ENCODE measurements around the gene OGFRL1.
A peak's percentile ranks its signal among the peaks of the same experiment; 100 is the strongest.
"Not testable (repeated sequence)": the region's sequence is repeated elsewhere in the genome, so short reads cannot be mapped to it uniquely, and the experiment has no call there.

Gene OGFRL1
- 20.9 to 37.4 (median 30.2) reads per million in 4 donors for total RNA-seq

DNA sequence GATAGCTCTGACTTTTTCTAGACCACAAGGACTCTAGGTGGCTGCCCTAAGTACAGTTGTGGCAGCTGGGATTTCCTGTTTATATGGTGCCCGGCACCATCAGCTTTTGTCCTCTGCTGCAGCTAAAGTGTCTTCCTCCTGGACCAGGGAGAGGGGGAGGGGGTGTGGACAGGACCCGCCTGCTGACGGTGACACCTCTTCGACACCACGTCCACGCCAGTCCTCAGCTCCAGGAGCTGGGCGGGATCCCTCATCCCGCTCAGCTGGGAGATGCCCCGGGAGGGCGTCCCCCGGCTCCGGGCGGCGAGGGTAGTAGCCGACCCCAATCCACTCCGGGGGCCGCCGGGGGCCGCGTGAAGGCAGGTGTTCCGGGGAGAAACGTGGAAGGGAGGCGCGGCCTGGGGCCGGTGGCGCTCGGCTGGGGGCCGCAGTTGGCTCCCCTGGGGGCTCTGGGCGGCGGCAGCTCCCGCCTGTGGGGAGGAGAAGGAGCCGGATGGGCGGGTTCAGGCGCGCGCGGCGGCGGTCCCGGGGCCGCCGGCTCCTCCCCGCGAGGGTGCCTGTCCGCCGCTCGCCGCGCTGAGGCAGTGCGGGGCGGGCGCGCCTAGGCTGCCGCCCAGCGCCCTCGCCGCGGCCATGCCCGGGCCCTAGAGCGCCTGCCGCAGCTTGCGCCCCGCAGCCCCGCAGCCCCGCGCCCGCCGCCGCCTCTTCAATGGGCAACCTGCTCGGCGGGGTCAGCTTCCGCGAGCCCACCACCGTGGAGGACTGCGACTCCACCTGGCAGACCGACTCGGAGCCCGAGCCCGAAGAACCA is at the start of gene OGFRL1:
OGFRL1 (plus strand) TSS at position 584 of the 811 bp plus-strand sequence; CDS start at position 710, 126 bp downstream.
- DNase-seq: peak; percentile 37 to 76 (median 55)

DNA sequence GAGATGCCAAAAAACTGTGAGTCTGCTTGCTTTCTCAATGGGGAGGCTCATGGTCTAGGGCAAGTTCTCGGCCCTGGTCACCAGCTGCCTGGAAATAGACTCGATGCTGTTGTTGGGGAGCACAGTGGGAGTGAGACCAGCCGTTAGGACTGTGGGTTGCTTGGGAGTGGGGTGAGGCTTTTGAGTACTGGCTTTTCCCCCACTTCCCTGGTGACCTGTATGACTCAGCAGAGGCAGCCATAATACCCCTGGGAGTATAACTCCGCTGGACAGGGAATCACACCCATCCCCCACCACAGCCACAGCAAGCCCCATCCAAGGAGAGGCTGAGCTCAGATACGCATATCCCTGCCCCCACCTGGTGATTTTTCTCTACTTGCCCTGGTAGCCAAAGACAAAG is 48.9 kb upstream of the OGFRL1 start:
- DNase-seq: no peak

DNA sequence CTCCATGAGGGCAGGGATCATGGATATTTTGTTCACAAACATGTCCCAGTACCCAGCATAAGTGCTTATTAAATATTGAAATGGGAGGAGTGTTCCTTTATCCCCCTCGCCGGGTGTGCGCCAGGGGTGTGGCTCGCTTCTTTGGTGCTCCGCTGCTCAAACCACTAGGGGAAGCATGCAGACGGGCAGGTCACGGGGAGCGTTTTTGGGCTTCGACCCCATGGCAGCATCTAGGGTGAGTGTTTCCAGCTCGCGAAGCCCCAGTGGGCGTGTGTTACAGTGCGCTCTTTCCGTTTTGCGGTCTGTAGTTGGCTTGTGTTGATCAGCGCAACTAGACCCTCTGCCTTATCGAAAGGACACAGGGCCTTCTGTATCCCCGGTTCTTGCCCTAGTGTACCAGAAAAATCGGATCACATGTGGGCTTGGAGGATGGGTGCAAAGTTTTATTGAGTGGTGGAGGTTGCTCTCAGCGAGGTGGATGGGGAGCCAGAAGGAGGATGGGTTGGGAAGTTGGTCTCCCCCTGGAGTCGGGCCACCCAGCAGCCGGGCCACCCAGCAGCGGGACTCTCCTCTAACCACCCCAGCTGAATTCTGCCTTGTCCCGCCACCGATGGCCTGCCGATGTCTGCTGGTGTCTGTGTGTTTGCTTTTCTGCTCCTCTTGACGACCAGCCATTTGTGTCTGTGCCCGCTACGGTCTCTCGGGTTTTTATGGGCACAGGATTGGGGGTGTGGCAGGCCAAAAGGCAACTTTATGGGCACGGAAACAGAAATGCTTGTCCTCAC is 43.2 kb upstream of the OGFRL1 start:
- DNase-seq: no peak

DNA sequence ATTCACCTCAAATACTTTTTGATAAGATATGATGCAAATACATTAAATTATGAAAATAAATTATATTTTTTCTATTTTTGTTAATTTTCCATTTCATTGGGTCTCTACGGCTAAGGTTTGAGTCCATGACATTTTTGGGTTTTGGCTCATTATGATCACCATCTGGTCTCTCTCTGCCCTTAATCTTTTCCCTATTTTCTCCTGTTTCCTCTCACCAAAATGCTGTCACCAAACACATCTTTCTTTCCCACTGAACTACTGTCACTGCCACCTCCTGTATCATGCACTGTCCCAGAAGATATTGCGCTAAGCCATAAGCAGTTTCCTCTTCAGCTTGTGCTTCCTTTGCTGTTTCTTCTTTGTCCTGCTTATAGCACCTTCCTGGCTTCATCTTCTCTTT is 42.0 kb upstream of the OGFRL1 start:
- no peak for DNase-seq

DNA sequence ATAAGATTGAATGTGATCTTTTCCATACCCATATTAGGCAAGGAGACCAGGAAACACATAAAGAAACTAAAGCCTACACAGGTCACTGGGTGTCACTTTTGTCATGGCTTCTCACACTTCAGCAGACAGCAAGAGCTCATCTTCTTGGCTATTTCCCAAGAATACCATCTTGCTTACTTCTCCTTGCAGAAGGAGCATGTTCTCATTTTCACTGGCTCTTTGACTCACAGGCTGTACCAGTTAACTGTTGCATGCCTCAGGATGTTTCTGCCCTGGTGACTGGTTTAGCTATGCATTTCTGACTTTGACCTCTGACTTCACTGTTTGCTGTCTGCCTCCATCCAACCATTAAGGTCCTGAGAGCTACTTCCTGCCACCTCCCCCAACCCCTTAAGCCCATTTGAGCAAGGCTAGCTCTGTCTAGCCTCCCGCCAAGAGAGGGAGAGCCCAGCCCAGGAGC is 40.3 kb upstream of the OGFRL1 start:
- no peak for DNase-seq

DNA sequence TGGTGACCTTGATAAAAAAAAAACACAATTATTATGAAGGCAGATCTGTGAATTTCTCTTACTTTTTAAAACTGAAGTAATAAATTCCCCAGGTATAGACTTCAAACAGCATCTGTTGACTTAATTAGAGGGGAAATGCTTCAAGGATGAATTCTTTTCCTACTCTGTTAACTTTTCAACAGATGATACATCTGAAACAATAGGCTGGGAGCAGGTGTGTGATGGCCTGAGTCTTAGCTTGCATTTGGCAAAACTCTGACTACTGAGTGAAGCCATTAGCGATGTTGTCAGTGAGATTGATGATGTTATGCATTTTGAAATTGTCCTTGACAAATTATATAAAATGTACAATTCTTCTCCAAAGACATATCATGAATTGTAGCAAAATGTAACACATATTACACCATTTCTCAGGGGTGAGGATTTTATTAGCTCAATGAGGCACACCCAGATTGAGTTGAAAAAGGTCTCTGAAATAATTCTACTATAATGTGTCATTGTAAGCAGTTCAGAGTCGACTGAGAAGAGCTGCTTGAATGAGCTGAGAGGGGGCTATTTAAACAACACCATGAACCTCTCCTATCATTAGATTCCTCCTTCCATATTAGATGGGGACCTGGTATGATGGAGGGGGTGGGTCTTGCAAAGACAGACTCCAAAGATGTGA is 39.6 kb upstream of the OGFRL1 start:
- DNase-seq: no peak

DNA sequence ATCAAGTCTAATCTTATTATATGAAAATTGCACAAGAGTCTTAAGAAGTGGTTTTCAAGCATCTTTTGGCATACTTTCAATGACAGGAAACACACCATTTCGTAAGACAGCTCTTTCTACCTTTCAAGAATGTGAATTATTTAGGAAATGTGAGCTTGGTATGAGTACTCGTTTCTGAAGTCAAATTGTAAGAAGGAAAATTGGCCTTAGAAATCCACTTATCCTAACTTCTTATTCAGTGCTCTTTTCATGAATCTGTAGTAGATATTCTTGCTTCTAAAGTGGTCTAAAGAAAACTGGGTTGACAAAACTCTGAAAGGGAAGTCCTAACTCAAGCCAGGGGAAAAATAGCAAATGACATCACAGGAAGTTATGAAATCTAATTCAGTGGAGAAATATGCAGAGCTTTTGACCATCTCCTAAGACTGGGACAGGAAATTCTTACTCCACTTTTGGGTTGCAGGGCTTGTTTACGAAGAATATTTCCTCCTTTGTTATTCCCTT is 38.5 kb upstream of the OGFRL1 start:
- no peak for DNase-seq

DNA sequence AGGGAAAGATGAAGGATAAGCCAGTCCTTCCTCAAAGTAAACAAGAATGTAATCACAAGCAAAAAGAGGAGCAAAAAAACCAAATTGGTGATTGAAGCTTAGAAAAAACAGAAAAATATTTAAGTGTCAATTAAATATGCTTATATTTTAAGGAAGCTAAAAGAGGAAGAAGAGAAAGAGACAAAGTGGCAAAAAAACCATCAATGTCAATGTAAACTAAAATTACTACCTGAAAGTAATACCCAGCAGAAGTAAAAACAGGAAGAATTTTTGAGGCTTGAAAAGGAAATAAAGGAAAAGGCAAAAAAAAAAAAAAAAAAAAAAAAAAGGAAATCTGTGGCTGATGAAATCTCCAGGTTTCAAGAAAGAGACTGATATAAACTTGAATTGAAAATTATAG is 36.2 kb upstream of the OGFRL1 start:
- no peak for DNase-seq

DNA sequence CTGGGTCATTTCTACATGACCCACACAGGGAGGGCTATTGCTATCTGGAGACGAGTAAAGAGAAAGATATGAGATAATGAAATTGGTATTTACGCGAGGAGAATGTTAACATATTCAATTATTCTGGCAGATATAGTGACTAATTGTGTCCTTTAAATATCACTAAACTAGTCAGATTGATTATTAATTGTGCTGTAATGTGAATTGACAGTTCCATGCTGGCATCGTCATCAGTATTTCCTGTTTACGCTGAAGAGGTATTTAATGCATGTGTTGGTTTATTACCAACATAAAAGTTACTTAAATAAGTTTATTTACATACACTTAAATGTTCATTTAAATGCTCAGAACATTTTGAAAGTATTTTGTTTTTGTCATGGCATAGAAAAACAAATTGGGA is 35.7 kb upstream of the OGFRL1 start:
- no peak for DNase-seq

DNA sequence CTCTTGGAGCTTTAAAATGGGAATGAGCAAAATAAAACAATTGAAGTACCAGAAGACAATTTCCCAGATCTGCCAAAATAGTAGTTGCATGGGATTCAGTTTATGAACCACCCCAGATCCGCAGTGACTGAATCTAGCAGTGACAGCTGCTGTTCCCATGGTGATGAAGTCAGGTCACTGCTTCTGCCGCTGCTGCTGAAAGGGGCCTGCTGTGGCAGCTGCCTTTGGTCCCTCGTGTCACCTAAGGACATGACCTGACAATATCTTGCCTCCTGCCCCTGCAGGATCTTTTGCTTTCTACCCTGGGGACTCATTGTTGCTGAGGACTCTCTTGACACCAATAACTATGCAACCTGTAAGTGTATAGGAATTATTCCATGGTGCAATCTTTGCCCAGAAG is 34.3 kb upstream of the OGFRL1 start:
- no peak for DNase-seq

DNA sequence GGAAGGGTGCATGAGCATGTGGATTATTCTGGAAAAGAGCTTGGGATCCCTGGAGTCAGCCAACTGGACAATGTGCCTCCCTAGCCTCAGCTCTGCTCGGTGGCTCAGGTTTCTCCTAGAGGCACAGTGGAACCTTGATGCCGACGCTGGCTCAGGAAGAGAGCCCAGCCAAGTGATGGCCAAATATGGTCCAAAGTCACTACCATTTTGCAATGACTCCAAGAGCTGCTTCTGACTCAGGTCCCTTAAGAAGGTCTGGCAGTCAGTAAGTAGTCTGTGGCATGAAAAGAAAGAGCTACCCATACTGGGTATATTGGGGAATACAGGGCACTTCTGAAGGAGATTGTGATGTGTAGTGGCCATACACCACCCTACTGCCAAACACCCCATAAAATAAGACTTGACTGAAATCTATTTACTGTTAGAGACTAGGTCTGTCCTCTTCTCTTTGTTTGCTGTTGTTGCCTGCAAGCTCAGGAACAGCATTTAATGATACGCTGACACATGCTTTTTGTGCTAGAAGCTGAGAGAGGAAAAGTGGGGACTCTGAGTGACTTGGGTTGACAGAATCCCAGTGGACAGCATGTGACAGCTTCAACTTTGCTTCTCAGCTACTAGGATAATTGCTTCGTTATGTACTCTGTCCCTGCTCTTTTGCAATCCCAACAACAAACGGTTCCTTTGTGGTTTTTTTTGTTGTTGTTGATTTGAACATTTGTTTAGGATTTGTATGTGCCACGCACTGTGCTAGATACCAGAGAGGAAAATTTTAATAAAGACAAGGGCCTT is 30.3 kb upstream of the OGFRL1 start:
- no peak for DNase-seq

DNA sequence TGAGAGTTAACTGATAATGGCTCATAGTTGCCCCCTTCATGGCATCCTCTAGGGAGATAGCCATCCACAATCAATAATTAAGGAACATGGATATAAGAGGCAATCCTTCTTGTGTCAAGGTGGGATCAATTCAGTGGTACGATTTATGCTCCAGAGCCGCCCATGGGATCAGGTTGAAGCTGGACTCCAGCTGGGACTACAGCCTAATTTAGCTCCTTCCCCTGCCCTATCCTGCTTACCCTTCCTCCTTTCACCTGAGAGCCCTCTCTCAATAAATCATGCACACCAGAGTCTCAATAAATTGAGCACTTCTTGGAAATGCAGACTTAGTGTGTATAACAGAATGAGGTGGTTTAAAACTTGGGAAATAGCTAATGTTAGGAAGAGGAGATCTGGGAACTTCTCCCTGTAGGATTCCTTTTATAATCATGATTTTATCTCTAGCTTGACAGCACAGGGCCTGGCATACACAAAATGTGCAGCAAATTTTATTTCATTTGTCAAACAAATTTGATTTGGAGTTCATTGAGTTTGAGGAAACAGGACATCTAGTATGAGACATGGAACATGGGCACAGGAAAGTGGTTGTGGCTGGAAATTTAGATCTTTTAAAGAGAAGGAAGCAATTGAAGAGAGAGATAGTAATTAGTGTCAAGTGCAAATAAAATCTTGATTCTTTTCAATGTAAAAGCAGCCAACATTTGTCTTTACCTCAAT is 28.6 kb upstream of the OGFRL1 start:
- no peak for DNase-seq

DNA sequence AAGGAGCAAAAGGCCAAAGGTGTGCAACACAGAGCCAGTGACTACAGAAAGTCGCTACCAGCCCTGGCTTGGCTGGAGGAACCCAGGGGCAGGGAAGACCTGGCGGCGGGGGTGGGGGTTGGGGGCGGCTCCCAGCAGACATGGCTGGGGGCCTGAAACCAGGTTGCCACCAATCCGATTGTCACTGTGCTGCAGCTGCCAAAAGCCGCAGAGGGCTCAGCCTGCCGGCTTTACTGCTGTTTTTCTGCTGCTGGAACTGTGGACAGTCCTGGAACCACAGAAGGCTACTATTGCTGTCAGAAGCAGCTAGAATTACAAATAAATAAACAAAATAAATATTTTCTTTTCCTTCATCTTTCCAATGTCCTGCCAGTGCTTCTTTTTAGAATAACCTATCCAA is 25.7 kb upstream of the OGFRL1 start:
- DNase-seq: no peak

DNA sequence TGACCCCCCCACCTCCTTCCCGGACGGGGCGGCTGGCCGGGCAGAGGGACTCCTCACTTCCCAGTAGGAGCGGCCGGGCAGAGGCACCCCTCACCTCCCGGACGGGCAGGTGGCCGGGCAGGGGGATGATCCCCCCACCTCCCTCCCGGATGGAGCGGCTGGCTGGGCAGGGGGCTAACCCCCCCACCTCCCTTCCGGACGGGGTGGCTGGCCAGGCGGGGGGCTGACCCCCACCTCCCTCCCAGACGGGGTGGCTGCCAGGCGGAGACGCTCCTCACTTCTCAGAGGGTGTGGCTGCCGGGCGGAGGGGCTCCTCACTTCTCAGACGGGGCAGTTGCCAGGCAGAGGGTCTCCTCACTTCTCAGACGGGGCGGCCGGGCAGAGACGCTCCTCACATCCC is 22.2 kb upstream of the OGFRL1 start:
- not testable (repeated sequence) for DNase-seq

DNA sequence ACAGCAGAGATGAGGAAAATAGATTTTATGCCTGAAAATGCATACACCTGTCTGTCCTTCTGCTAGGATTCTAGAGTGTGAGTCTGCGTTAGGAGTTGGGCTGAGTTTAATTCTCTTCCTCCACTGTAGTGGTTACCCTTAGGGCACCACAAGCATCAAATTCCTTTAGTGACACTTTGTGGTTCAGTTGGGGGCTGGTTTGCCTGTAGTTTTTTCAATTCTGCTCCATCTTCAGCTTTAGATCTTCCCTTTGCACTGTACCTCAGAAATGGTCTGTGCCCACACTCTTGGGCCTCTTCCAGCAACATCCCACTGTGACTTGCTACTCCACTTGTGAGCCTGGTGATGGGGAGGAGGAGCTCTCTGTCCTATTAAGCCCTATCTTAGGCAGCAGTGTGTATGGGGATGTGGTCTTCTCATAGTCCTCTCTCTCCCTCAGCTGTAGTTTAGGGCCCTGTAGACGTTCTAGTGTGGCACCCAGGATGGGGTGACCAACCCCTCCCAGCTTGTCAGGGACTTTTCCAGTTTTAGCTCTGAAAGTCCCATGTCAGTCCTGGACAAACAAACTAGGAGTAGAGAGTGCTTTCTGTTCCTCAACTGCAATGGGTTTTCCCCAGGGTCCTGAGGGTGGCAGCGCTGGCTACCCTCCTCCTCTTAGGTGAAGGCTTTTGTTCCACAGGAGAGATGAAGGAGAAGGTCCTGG is 19.7 kb upstream of the OGFRL1 start:
- no peak for DNase-seq

DNA sequence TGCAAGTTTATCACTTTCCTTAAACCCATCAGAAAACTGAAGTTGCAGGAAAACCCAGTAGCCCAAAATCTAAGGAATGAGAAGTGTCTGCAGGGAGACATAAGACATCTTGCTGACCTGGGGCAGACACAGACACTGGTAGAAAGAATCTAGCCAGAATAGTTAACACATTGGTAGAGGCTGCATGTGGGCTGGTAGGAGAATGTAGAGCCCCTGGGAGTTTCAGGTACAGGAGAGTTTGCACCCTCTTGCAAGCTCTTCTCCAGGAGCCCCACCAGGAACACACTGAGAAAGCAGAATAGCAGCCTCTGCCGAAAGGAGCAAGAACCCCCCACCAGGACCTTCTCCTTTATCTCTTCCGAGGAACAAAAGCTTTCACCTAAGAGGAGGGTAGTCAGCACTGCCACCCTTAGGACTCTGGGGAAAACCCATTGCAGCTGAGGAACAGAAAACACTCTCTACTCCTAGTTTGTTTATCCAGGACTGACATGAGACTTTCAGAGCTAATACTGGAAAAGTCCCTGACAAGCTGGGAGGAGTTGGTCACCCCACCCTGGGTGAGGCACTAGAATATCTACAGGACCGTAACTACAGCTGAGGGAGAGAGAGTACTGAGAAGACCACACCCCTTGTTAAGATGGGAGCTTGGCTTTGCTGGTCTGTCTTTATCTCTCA is 10.5 kb upstream of the OGFRL1 start:
- no peak for DNase-seq

DNA sequence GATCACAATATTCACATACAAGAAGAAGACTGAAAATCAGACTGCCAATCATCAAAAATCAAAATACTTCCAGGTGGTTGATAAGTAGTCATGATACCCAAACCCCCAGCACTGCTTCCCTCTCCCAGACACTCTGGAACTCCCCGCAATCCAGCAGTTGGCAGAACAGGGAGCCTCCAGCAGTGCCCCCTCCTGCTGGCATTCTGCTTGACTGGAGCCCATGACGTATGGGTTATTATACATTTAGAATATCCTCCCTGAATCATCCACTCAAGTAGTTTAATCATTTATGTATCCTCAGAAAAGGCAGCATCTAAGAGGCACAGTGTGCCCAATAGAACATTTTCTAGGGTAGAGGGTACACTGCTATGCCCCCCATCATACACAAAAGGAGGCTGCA is 9.3 kb upstream of the OGFRL1 start:
- no peak for DNase-seq

DNA sequence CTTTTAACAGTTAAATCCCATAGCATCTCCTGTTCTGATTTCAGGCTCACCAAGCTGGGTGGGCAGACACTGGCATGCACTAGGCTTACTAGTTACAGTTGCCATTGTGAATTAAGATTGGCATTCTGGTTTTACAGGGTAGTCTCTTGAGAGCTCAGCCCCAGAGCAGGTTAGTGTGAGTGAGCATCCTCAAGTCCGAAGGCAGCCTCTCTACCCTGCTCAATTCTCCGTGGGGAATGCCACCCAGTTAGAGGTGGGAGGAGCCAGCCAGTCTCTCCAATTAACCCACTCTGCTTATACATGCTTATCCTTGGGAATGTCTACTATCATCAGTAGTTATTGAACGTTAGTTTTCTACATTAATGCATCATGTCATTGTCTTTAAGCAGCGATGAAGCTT is 8.9 kb upstream of the OGFRL1 start:
- DNase-seq: no peak

DNA sequence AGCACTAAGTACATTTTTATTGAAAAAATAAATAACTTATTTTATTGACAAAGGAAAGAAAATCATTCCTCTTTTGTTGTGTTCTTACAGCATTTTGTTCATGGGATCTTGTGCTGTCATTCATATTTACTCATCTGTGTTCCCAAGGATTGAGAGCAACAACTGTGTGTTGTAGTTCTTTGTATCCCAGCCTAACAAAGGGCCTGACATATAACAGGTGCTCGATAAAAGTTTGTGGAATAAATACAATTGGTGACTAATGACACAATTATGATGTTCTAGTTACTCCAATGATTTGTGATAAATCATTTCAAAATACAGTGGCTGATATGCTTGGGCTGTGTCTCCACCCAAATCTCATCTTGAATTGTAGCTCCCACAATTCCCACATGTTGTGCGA is 7.9 kb upstream of the OGFRL1 start:
- no peak for DNase-seq

DNA sequence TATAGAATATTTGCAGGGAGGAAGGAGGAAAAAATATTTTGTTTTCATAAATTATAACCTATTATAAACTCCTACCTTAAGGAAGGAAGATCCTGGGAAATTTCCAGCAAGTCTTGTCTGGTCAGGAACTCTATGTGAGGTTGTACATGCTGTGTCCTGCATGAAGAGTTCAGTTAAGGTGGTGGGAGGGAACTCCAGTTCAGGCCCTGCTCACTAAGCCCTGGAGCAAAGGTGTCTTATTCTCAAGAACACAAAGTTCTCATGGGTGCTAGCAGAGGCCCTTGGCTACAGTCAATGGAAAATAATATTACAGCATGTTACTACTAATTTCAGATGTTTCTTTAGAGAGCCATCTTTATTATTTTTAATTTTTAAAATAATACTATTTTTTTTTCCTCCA is 3.8 kb upstream of the OGFRL1 start:
- DNase-seq: no peak

DNA sequence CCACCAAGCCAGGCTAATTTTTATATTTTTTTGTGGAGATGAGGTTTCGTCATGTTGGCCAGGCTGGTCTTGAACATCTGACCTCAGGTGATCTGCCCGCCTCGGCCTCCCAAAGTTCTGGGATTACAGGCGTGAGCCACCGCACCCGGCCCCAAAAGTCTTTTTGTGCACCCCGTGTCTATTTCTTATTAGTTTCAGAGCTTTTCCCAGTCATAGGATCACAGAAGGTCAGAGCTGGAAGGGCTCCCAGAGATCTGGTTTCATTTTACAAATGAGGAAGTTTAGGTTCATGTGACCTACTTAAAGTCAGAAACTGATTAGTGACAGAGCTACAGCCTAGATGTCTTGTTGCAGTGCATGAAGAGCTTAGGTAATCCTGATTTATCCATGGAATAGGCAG is 1.6 kb upstream of the OGFRL1 start:
- no peak for DNase-seq

Measured in T-helper 1 cell (primary cell).